Stimulated activated CD4-positive, alpha-beta T cell treated with anti-CD3 and anti-CD28 coated beads, Interleukin-12 subunit alpha, Interleukin-12 subunit beta, amount 100 ng/mL, for 48 hours (primary cell): ENCODE results near the gene PCDH8.

Experiments
- DNase-seq, 3 donors: peaks; one replicate each; pipeline ENCODE4 v3.0.0-alpha.2; 2020; ENCODE audit warnings: low read depth in 2 of 3, low spot score in 1 of 3

Gene PCDH8, protein sequence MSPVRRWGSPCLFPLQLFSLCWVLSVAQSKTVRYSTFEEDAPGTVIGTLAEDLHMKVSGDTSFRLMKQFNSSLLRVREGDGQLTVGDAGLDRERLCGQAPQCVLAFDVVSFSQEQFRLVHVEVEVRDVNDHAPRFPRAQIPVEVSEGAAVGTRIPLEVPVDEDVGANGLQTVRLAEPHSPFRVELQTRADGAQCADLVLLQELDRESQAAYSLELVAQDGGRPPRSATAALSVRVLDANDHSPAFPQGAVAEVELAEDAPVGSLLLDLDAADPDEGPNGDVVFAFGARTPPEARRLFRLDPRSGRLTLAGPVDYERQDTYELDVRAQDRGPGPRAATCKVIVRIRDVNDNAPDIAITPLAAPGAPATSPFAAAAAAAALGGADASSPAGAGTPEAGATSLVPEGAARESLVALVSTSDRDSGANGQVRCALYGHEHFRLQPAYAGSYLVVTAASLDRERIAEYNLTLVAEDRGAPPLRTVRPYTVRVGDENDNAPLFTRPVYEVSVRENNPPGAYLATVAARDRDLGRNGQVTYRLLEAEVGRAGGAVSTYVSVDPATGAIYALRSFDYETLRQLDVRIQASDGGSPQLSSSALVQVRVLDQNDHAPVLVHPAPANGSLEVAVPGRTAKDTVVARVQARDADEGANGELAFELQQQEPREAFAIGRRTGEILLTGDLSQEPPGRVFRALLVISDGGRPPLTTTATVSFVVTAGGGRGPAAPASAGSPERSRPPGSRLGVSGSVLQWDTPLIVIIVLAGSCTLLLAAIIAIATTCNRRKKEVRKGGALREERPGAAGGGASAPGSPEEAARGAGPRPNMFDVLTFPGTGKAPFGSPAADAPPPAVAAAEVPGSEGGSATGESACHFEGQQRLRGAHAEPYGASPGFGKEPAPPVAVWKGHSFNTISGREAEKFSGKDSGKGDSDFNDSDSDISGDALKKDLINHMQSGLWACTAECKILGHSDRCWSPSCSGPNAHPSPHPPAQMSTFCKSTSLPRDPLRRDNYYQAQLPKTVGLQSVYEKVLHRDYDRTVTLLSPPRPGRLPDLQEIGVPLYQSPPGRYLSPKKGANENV

GRCh38 chr13:52848455-52849195 is at the start of gene PCDH8:
Gene PCDH8, minus strand, starts transcription at chr13:52848640. Its CDS starts 204 bp downstream, at chr13:52848436.
- no peak for DNase-seq

DNA sequence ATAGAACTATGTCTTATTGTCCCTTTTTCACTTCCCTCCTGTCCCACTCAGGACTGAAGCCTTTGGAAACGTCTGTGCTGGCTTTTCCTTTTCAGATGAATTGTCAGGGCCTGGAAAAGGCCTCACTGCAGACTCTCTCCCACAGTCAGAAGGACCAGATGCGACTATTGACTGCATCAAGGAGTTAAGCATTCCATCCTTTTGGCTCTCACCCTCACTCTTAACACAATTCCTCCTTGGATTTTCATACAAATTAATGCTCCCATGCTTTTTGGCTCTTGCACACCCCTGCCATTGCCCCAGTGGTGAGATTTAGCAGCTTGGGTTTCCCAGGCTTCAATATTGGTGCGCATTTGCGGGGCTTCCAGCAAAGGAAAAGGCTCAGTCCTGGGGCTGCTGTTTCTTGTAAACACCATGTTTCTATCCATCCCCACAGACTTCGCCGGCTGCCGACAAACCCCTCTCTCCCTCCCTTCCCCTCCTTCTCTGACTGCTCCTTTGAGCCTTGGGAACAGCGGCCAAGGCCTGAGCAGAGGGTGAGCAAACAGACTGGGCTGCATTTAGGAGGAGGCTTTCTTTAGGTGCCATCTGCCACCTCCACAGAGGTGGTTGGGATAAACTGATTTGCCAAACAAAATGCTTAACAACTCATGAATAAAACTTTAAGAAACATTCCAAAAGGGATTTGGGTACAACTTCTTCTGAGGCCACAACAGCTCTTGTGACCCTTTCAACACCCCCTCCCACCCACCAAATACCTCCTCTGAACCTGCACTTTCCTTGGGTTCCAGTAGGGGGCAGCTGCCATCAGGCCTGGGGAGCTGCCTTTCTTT is 48.6 kb upstream of the PCDH8 start:
- peak in 1 of 3 donors; percentile 4 for DNase-seq

- no peak for DNase-seq
Measured at GRCh38 chr13:52894413-52894812, 46.0 kb upstream of the PCDH8 start.

DNA sequence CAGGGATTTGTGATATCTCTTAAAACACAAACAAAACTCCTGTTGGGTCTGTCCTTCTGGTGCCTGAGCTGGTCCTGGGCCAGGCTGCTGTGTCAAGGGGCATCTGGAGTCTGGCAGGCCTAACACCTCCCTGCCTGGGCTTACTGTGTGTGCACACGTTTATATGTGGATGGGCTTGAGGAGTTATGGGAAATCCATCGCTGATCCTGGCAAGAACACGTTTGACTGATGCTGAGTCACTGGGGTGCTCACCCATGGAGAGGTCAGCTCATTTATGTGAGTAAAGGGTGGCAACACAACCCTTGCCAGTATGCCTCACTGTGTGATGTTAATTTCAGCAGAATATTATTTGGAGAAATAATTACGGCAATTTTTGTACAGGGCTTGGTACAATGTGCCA is 44.5 kb upstream of the PCDH8 start:
- no peak for DNase-seq

DNA sequence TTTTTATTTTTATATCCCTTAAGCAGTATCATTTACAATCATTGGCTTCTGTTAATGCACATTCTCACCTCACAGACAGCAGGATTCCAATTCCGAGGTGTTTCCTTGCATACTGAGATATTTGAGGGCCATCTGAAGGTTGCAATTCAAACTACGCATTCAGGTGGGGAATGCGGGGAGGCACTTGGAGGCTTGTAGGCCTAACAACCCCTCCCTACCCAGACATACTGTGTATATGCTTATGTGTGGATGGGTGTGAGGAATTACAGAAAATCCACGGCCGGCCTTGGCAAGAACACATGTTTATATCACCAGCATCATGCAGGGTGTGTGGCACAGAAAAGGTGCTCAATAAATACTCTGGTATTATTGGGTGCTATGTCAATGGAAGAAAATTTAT is 43.3 kb upstream of the PCDH8 start:
- DNase-seq: no peak

GRCh38 chr13:52887165-52887564 is 38.7 kb upstream of the PCDH8 start:
- no peak for DNase-seq

DNA sequence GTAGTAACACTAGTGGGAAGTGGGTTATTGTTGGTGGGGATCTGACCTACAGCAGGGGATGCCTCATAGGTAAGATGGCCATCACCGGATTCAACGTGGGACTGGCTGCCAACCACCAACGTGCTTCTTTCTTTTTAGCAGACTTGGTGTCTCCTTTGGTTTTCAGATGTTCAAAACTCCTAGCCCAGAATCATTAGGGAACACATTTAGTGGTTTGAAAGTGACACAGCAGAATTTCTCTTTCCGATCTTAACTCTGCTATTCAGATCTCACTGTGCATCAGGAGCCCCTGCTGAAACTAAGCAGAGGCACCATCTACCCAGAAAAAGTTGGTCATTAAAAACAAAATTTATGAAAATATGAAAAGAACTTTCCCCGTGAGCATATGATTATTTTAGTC is 36.7 kb upstream of the PCDH8 start:
- DNase-seq: no peak

DNA sequence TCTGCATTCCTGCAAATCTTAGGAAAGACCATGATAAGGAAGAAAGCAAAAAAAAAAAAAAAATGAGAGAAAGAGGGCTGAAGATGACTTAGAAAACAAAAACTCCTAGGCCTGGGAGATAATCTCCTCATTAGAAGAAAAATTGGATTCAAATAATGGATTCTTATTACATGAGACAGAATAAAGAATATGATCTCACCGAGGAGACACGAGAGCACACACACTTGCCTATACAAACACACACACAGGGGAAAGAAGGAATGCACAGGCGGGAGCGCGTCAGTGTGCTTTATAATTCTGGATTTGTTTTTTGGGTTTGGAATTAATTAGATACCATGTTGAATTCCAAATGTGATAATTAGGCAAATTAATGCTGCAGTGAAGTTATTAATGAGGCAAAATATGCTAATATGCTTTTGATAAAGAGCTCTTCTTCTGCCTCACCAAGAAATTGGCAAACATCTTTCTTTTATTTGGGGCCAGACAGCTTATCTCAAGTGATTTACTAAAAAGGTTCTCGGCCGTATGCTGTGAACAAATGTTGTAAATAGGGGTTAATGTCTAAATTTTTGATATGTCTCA is 36.1 kb upstream of the PCDH8 start:
- no peak for DNase-seq

DNA sequence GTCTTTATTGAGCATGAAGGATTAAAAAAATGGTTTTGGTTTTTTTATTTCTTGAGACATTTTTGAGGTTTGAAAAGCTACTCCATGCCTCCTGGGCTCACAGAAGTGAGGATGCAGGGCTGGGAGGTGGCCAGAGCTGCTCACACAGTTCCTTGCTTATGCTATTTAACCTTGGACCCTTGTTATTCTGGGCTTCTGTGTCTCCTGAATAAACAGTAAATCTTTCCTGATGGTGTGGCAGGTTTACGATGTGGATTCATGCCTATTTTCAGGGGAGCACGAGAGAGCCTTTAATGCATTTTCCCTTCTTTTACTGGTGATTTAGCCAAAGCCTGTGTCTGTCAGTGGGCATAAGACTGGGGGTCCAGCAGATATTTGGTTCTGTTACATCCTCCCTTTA is 34.3 kb upstream of the PCDH8 start:
- no peak for DNase-seq

GRCh38 chr13:52879950-52880741 is 31.7 kb upstream of the PCDH8 start:
- DNase-seq: no peak

GRCh38 chr13:52878831-52879230 is 30.4 kb upstream of the PCDH8 start:
- no peak for DNase-seq

- no peak for DNase-seq
Measured at GRCh38 chr13:52870143-52870542, 21.7 kb upstream of the PCDH8 start.

DNA sequence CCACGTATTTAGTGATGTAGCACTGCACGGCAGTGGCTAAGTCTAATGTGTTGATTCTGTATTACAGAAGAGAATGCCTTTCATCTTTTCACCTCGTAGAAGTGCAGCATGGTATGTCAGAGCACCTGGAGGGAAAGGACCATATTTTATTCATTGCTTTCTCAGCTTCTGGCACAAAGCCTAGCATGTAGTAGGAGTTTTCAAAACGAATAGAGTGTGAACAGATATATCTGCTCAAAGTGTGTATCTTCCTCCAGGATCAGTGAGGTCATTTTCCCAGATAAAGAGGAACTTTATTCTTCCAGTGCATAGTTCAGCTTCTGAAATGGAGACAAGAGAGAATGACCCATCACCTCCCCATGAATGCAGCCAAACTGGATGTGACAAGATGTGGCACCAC is 21.2 kb upstream of the PCDH8 start:
- no peak for DNase-seq

DNA sequence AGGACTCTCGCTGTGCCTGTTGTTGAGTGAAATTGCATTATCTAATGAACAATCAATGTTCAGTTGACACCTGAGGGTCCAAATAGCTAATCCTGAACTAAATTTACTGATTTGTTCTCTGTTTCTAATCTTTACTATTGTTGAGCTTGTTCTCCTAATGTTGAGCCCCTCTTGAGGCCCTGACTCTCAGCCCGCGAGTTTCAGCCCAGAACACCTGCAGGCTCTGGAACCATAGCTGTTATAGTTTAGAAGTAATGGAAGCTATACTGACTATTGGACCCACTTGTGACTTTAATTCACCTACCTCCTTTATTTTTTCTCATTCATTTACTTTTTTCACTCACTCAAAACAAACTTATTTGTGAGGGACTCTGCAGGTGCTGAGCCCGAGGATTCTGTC is 20.6 kb upstream of the PCDH8 start:
- no peak for DNase-seq

- no peak for DNase-seq
Measured at GRCh38 chr13:52868190-52868589, 19.8 kb upstream of the PCDH8 start.

DNA sequence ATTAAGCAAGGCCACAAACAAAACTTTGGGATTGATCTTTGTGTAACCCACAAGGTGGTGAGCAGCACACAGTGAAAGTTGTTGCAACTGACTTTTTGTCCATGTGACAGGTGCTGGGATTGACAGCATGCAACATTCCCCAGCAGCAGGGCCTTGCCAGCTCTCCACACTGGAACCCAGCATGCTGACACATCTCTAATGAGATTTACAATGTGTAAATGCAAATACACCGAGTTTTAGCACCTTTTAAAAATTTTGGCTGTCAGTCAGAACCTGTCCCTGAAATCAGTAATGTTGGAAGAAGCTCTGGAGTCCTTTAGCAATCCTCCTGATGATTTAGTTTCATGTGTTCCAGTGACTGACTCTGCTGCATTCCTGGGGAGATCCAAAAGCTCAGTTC is 16.5 kb upstream of the PCDH8 start:
- DNase-seq: no peak

GRCh38 chr13:52862358-52863206 is 14.1 kb upstream of the PCDH8 start:
- no peak for DNase-seq

DNA sequence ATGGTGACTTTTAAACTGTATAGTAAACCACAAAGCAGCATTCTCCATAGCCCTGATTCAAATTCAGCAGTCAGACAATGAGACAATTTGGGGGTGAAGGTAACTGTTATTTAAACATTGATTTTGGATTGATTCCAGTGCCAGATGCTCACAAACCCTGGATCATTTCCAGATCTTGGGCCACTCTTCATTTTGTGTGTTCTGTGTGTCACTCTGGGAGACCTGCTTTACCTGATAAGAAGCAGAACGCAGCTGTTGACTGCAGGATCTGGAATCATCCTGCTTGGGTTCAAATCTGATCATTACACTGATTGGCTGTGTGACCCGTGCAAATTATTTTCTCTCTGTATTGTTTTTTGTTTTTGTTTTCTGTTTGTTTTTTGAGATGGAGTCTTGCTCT is 4.0 kb upstream of the PCDH8 start:
- DNase-seq: no peak
